ENCODE measurements around the gene PDHX.

Gene PDHX

DNA sequence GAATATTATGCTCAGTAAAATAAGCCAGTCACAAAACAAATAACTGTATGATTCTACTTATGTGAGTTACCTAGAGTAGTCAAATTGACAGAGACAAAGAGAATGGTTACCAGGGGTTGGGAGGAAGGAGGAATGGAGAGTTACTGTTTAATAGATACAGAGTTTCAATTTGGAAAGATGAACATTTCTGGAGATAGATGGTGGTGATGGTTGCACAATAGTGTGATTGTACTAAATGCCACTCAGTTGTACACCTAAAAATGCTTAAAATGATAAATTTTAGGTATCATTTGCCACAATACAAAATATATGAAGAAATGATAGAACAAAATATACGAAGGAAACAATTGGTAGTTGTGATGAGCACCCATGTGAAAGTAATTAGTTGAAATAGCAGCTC, 43.4 kb downstream of the PDHX start:
- TF ChIP-seq HDGF (IDR thresholded peaks at IDR 0.05; ENCODE audit: borderline replicate concordance) (no peak), BHLHE40 (IDR thresholded peaks at IDR 0.05; ENCODE audit: borderline replicate concordance) (no peak), TARDBP (IDR thresholded peaks at IDR 0.05) (no peak), FOXA1 (IDR thresholded peaks at IDR 0.05) (no peak), FOXK2 (IDR thresholded peaks at IDR 0.05) (no peak), SUZ12 (IDR thresholded peaks at IDR 0.05) (no peak), FOXM1 (IDR thresholded peaks at IDR 0.05; ENCODE audit: borderline replicate concordance) (no peak), NFRKB (IDR thresholded peaks at IDR 0.05) (no peak), L3MBTL2 (conservative IDR thresholded peaks at IDR 0.05) (no peak), ELF4 (IDR thresholded peaks at IDR 0.05) (no peak), ZNF384 (IDR thresholded peaks at IDR 0.05) (no peak), ARNT (IDR thresholded peaks at IDR 0.05) (no peak), CTBP1 (IDR thresholded peaks at IDR 0.05; ENCODE audit: borderline replicate concordance) (no peak)
- TF ChIP-seq, protein P1, sequence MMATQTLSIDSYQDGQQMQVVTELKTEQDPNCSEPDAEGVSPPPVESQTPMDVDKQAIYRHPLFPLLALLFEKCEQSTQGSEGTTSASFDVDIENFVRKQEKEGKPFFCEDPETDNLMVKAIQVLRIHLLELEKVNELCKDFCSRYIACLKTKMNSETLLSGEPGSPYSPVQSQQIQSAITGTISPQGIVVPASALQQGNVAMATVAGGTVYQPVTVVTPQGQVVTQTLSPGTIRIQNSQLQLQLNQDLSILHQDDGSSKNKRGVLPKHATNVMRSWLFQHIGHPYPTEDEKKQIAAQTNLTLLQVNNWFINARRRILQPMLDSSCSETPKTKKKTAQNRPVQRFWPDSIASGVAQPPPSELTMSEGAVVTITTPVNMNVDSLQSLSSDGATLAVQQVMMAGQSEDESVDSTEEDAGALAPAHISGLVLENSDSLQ (IDR thresholded peaks at IDR 0.05), result no peak
- CTCF ChIA-PET, result no interaction called here
- DNase-seq (ENCODE audit: extremely low spot score), result no peak
- POLR2A ChIA-PET, result no interaction called here

DNA sequence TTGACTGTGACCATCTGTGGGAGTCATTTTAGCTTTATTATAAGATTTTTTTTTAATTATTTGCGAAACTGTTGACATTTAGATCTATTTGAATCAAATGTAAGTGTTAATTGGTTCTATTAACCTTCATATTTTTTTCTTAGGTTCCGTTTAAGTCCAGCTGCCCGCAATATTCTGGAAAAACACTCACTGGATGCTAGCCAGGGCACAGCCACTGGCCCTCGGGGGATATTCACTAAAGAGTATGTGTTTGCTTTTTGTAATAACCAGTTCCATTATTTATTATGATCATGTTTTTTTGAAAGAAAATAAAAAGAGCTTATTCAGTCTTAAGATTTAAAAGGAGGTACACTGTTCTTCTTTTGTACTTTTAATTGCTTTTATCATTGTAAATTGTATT, 43.9 kb downstream of the PDHX start:
- CTCF ChIA-PET, result interaction anchor here (0.6 kb wide), 1 partner anchor 392 kb away, joined by 3 read pairs; no protein-coding TSS in a partner anchor
- DNase-seq (ENCODE audit: extremely low spot score), result no peak
- TF ChIP-seq FOXK2 (IDR thresholded peaks at IDR 0.05) (no peak), BHLHE40 (IDR thresholded peaks at IDR 0.05; ENCODE audit: borderline replicate concordance) (no peak), SUZ12 (IDR thresholded peaks at IDR 0.05) (no peak), TARDBP (IDR thresholded peaks at IDR 0.05) (no peak), SP1 (IDR thresholded peaks at IDR 0.05) (no peak), LEF1 (IDR thresholded peaks at IDR 0.05; ENCODE audit: borderline replicate concordance) (no peak)
- POLR2A ChIA-PET, result no interaction called here

DNA sequence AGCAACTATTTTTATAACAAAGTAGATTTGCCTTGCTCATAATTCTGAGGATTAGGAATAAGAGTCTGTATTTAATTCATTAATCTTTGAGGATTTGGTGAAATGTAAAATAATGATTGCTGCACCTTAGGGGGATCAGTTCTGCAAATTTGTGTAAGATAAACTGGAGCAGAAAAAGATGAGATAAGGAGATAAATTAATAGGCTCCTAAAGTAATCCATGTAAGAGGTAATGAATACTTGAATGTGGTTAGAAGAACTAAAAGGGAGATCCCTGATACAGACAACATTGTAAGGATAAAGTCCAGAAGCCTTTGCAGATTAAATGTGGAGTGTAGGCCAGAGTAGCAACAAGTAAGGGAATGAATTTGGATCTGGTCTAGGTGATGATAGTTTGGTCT, 45.6 kb downstream of the PDHX start:
- no peak for DNase-seq (ENCODE audit: extremely low spot score)
- ChIA-PET CTCF (no interaction called here), POLR2A (no interaction called here)
- TF ChIP-seq ELF4 (IDR thresholded peaks at IDR 0.05) (no peak), BHLHE40 (IDR thresholded peaks at IDR 0.05; ENCODE audit: borderline replicate concordance) (no peak), HDGF (IDR thresholded peaks at IDR 0.05; ENCODE audit: borderline replicate concordance) (no peak), NFRKB (IDR thresholded peaks at IDR 0.05) (no peak), SP1 (IDR thresholded peaks at IDR 0.05) (no peak), FOXK2 (IDR thresholded peaks at IDR 0.05) (no peak), L3MBTL2 (conservative IDR thresholded peaks at IDR 0.05) (no peak), CTBP1 (IDR thresholded peaks at IDR 0.05; ENCODE audit: borderline replicate concordance) (no peak), TARDBP (IDR thresholded peaks at IDR 0.05) (no peak), ZNF384 (IDR thresholded peaks at IDR 0.05) (no peak), FOXA1 (IDR thresholded peaks at IDR 0.05) (no peak)

DNA sequence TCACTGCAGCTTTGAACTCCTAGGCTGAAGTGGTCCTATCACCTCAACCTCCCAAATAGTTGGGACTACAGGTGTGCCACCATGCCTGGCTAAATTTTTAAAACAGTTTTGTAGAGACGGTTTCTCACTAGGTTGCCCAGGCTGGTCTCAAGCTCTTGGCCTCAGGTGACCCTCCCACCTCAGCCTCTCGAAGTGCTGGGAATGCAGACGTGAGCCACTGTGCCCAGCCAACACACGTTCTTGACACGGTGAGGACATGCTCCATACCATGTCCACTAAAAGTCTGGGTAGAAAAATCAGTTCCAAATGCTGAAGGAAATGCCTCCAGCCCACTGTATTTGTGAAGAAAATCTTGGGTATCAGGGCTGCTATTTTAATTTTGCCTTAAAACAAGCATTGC, 46.9 kb downstream of the PDHX start:
- ChIA-PET CTCF (no interaction called here), POLR2A (no interaction called here)
- no peak for DNase-seq (ENCODE audit: extremely low spot score)
- TF ChIP-seq ARNT (IDR thresholded peaks at IDR 0.05) (no peak), TARDBP (IDR thresholded peaks at IDR 0.05) (no peak), NFRKB (IDR thresholded peaks at IDR 0.05) (no peak), HDGF (IDR thresholded peaks at IDR 0.05; ENCODE audit: borderline replicate concordance) (no peak), SUZ12 (IDR thresholded peaks at IDR 0.05) (no peak)

DNA sequence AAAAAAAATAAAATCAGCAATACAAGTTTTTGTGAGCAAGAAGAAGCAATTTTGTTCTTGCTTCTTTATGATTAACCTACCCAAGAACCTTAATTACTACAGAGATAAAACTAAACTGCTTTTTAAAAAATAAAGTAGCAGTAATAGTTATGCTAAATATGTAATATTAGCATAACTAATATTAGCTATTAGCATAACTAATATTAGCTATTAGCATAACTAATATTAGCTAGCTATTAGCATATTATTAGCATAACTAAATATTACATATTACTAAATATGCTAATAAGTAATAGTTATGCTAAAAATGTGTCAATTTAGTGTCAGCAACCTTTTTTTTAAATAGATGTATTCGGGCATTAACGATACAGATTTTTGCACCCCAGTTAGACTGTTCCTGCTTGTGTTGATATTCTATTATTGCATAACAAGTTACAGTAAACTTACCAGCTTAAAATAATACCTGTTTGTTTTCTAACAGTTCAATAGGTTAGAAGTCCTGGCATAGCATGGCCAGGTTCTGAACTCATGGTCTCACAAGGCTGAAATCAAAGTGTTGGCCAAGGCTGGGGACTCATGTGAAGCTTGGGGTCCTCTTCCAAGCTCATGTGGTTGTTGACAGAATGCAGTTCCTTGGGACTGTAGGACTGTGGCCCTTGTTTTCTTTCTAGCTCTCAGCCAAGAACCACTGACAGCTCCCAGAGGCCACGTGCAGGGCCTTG, 48.4 kb downstream of the PDHX start:
- CTCF ChIA-PET, result no interaction called here
- TF ChIP-seq ARNT (IDR thresholded peaks at IDR 0.05) (no peak), BHLHE40 (IDR thresholded peaks at IDR 0.05; ENCODE audit: borderline replicate concordance) (no peak), TARDBP (IDR thresholded peaks at IDR 0.05) (no peak)
- DNase-seq (ENCODE audit: extremely low spot score), result no peak
- POLR2A ChIA-PET, result no interaction called here

DNA sequence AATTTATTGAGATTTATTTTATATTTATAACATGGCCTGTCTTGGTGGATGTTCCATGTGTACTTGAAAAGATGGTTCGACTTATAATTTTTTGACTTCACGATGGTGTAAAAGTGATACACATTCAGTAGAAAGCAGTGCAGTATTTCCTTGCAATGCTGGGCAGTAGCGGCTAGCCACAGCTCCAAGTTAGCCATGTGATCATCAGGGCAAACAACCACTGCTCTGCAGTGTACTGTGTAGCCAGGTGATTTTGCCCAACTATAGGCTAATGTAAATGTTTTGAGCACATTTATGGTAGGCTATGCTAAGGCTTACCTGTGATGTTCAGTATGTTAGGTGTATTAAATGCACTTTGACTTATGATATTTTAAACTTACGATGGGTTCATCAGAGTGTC, 52.4 kb downstream of the PDHX start:
- DNase-seq (ENCODE audit: extremely low spot score), result no peak
- no peak for TF ChIP-seq FOXM1 (IDR thresholded peaks at IDR 0.05; ENCODE audit: borderline replicate concordance)
- no peak for TF ChIP-seq ZNF384 (IDR thresholded peaks at IDR 0.05)
- no peak for TF ChIP-seq SP1 (IDR thresholded peaks at IDR 0.05)
- no peak for TF ChIP-seq SUZ12 (IDR thresholded peaks at IDR 0.05)
- ChIA-PET CTCF (no interaction called here), POLR2A (no interaction called here)

DNA sequence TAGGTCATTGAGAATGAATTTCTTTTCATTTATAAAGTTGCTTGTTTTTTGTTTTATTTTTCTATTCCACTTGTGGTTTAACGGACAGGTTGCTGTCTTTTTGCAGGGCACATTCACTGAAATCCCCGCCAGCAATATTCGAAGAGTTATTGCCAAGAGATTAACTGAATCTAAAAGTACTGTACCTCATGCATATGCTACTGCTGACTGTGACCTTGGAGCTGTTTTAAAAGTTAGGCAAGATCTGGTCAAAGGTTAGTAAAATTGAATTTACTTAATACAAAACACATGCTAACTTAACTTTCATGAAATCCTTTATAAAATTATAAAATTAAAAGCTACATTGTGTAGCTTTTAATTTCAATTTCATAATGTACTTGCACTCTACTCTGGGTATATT, 53.6 kb downstream of the PDHX start:
- POLR2A ChIA-PET, result no interaction called here
- DNase-seq (ENCODE audit: extremely low spot score), result no peak
- TF ChIP-seq FOXA1 (IDR thresholded peaks at IDR 0.05) (no peak), NFRKB (IDR thresholded peaks at IDR 0.05) (no peak), ARNT (IDR thresholded peaks at IDR 0.05) (no peak), SP1 (IDR thresholded peaks at IDR 0.05) (no peak), FOXK2 (IDR thresholded peaks at IDR 0.05) (no peak), SUZ12 (IDR thresholded peaks at IDR 0.05) (no peak), ZNF384 (IDR thresholded peaks at IDR 0.05) (no peak), L3MBTL2 (conservative IDR thresholded peaks at IDR 0.05) (no peak), HDGF (IDR thresholded peaks at IDR 0.05; ENCODE audit: borderline replicate concordance) (no peak), BHLHE40 (IDR thresholded peaks at IDR 0.05; ENCODE audit: borderline replicate concordance) (no peak)
- TF ChIP-seq, protein P1 (IDR thresholded peaks at IDR 0.05), result no peak
- CTCF ChIA-PET, result no interaction called here

DNA sequence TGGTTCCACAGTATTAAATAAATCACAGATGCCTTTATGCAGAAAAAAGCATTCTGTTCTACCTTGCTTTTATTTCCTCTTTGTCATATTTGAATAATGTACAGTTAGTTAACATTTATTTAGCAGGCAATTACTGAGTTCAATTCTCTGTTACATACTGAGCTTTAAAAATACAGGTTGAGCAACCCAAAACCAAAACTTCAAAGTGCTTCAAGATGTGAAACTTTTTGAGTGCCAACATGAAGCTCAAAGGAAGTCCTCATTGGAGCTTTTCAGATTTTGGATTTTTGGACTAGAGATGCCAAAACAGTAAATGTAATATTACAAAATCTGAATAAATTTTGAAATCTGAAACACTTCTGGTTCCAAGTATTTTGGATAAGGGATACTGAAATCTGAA, 54.1 kb downstream of the PDHX start:
- no peak for DNase-seq (ENCODE audit: extremely low spot score)
- ChIA-PET POLR2A (no interaction called here), CTCF (no interaction called here)
- TF ChIP-seq LEF1 (IDR thresholded peaks at IDR 0.05; ENCODE audit: borderline replicate concordance) (no peak), ARNT (IDR thresholded peaks at IDR 0.05) (no peak), L3MBTL2 (conservative IDR thresholded peaks at IDR 0.05) (no peak), CTBP1 (IDR thresholded peaks at IDR 0.05; ENCODE audit: borderline replicate concordance) (no peak), FOXK2 (IDR thresholded peaks at IDR 0.05) (no peak), HDGF (IDR thresholded peaks at IDR 0.05; ENCODE audit: borderline replicate concordance) (no peak), FOXM1 (IDR thresholded peaks at IDR 0.05; ENCODE audit: borderline replicate concordance) (no peak), TARDBP (IDR thresholded peaks at IDR 0.05) (no peak), SUZ12 (IDR thresholded peaks at IDR 0.05) (no peak), NFRKB (IDR thresholded peaks at IDR 0.05) (no peak), FOXA1 (IDR thresholded peaks at IDR 0.05) (no peak), BHLHE40 (IDR thresholded peaks at IDR 0.05; ENCODE audit: borderline replicate concordance) (no peak), ZNF384 (IDR thresholded peaks at IDR 0.05) (no peak), SP1 (IDR thresholded peaks at IDR 0.05) (no peak)
- TF ChIP-seq, protein P1 (IDR thresholded peaks at IDR 0.05), result no peak
